Smooth muscle cell (in vitro differentiated cells): ENCODE results near the gene MAP4K2. TPM values are rescaled to one million over a fixed set of nuclear protein-coding genes. Genes with fewer than 3 reads are reported as not detected.

Experiments used
- DNase-seq: peaks from one replicate; lab custom pipeline; 2025; ENCODE audit not compliant: unreplicated experiment; lab: John Stamatoyannopoulos, UW
- H2AFZ ChIP-seq: fragments of 200-600 bp; sonication (generic); 2 replicates; pipeline ENCODE4 v1.6.0; 2016; ENCODE audit warnings: antibody characterized with exemption, low read depth, mild to moderate bottlenecking
- H3F3A ChIP-seq: fragments of 200-600 bp; sonication (generic); 2 replicates; pipeline ENCODE4 v1.6.0; 2017; ENCODE audit warnings: antibody characterized with exemption, low read depth
- H3K27ac ChIP-seq: fragments of 200-600 bp; sonication (generic); 2 replicates; pipeline ENCODE4 v1.5.1; 2016; ENCODE audit warnings: low read depth, mild to moderate bottlenecking
- H3K27me3 ChIP-seq: fragments of 200-600 bp; sonication (generic); 2 replicates; pipeline ENCODE4 v1.6.1; 2016; ENCODE audit warnings: low read depth, mild to moderate bottlenecking
- H3K36me3 ChIP-seq: fragments of 200-600 bp; sonication (generic); 2 replicates; pipeline ENCODE4 v1.5.1; 2016; ENCODE audit warnings: low read depth
- H3K4me1 ChIP-seq: fragments of 200-600 bp; sonication (generic); 2 replicates; pipeline ENCODE4 v1.5.1; 2016; ENCODE audit warnings: low read depth
- H3K4me2 ChIP-seq: fragments of 200-600 bp; sonication (generic); 2 replicates; pipeline ENCODE4 v1.6.0; 2016; ENCODE audit warnings: mild to moderate bottlenecking
- H3K4me3 ChIP-seq: fragments of 200-600 bp; sonication (generic); 2 replicates; pipeline ENCODE4 v1.5.1; 2016; ENCODE audit warnings: mild to moderate bottlenecking
- H3K79me2 ChIP-seq: fragments of 200-600 bp; sonication (generic); 2 replicates; pipeline ENCODE4 v1.6.0; 2016; ENCODE audit warnings: low read depth, mild to moderate bottlenecking
- H3K9ac ChIP-seq: fragments of 200-600 bp; sonication (generic); 2 replicates; pipeline ENCODE4 v1.6.0; 2016; ENCODE audit warnings: low read depth
- H3K9me3 ChIP-seq: fragments of 200-600 bp; sonication (generic); replicated peaks from 2 replicates; pipeline ENCODE4 v1.5.1; 2016; ENCODE audit warnings: low read depth
- H4K20me1 ChIP-seq: fragments of 200-600 bp; sonication (generic); 2 replicates; pipeline ENCODE4 v1.6.0; 2016; ENCODE audit warnings: low read depth
- CTCF ChIP-seq: fragments of 200-600 bp; sonication (generic); IDR thresholded peaks from 2 replicates; pipeline ENCODE4 v1.5.1; 2017; ENCODE audit warnings: borderline replicate concordance, mild to moderate bottlenecking, antibody characterized with exemption; ENCODE audit not compliant: insufficient read depth, poor library complexity, severe bottlenecking
- WGBS: methylation state at CpG from one replicate; pipeline ENCODE4 v1.1.7; 2016; ENCODE audit warnings: low lambda C conversion rate; 5-methylcytosine and 5-hydroxymethylcytosine counted together
- polyA plus RNA-seq: library from polyadenylated mRNA; unstranded; fragments of >200 nt; fragmentation: Nextera tagmentation; extraction: Ambion mirVana; gene quantifications from 2 replicates; pipeline ENCODE4 v1.2.1, GENCODE V29; 2016
- total RNA-seq: library from RNA; depleted of rRNA; stranded (reverse); fragments of >200 nt; gene quantifications from 2 replicates; pipeline ENCODE4 v1.2.3, GENCODE V29; 2014

The MAP4K2 gene
- total and polyA plus RNA-seq, 2 experiments from 2014 or later: 23.6 to 28.9 TPM

DNA sequence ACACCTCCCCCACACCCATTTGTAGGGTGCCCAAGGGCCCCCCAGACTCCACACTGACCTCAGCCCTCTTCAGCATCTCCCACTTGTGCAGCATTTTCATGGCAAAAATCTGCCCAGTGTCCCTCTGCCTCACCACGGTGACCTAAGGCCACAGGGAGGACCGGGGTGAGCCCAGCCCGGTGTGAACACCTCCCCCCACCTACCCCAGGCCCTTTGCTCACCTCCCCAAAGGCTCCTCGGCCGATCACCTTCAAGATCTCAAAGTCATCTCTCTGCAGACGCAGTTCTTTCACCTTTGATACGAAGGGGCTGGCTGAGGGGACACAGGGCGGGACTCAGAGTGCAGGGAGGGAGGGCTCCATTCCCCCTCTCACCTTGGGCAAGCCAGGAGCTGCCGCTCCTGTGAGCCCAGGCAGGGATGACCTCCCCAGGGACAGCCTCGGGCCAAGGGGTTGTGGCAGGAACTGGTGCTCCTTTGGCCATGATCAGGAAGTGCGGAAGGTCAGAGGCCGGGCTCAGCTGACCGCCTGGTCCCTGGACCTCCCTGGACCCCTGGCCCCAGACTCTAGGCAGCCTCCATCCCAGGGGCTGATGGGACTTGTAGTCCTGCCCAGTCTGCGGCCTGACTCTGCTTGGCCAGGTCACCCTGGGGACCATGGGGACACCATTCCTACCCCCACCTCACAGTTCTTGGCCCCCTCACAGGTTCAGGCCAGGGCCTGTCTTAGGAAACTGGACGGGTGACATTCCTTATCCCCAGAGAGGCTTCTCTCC, 38.8 kb upstream of the MAP4K2 start:
- Histone ChIP-seq H4K20me1 (no peaks in the 10 kb centered on the region), H3K27me3 (no peaks in the 10 kb centered on the region), H3K4me2 (peak overlapping the region; percentile 84), H3K79me2 (no peaks in the 10 kb centered on the region), H3K36me3 (no peaks in the 10 kb centered on the region), H3K9me3 (no peaks in the 10 kb centered on the region), H3K27ac (peak overlapping the region; percentile 87), H3F3A (peaks cover 13% of the 10 kb centered on the region), H2AFZ (no peak overlapping the region), H3K4me1 (peaks cover 12% of the 10 kb centered on the region), H3K4me3 (no peak overlapping the region), H3K9ac (peak overlapping the region; percentile 80)
- whole genome bisulfite sequencing: 83% methylated on average over 15 of the region's 15 CpGs
- no peak for TF ChIP-seq CTCF
- no peak for DNase-seq

DNA sequence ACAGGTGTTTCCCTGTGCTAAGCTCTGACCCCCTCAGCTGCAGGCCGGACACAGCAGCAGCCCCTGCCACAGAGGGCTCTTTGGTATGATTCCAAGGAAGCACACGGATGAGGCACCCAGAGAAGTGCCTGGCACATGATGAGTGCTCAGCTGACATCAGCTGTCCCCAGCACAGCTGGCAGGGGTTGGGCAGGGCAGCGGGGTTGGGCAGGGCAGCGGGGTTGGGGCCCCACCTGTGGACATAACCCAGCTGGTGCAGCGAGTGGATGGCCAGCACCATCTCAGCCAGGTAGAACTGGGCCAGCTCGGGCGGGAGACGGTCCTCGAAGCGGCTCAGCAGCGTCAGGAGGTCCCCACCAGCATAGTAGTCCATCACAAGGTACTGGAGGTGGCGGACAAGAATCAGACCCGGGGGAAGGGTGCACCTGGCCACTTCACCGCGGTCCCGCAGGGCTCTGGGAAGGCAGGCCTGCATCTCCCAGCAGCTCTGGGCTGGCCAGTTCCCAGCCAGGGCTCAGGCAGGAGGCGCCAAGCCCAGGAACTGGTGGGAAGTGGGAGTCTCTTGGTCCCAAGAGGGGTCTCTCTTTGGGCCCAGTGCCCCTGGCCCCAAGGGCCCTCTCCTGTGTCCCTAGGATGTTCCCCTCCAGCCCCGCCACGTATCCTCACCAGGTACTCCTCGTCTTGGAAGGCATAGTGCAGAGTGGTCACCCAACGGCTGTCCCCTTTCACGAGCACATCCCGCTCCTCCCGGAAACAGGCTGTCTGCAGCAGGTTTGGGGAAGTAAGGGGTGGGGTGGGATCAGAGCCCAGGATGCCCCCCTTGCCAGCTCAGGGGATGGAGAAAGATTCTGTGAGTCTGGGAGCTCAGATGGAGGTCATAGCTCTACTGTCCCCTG, 37.1 kb upstream of the MAP4K2 start:
- Histone ChIP-seq H3K79me2 (no peaks in the 10 kb centered on the region), H3K4me2 (no peak overlapping the region), H3K4me1 (peaks cover 12% of the 10 kb centered on the region), H3K4me3 (no peak overlapping the region), H3K36me3 (no peaks in the 10 kb centered on the region), H2AFZ (no peak overlapping the region), H4K20me1 (no peaks in the 10 kb centered on the region), H3K27me3 (no peaks in the 10 kb centered on the region), H3K9ac (no peak overlapping the region), H3K9me3 (no peaks in the 10 kb centered on the region), H3K27ac (no peak overlapping the region), H3F3A (no peaks in the 10 kb centered on the region)
- DNase-seq: no peak
- 95% methylated on average over 24 of the region's 24 CpGs for WGBS
- TF ChIP-seq CTCF: no peak

DNA sequence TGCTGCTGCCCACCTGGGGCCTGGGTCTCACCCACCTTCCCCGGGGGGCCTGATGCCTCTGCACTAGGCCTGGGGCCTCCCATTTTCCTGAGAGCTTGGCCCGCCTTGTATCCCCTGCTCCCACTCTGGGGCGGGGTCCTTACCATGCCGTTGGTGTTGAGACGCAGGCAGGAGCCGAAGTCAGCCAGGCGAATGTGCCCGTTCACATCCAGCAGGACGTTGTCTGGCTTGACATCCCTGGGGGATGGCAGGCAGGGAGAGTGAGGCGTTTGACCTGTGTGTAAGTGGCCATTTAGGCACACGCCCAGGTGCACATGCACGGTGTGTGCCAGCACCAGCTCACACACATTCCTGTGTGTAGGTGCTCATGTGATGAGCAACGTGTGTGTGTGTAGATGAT, 36.3 kb upstream of the MAP4K2 start:
- Histone ChIP-seq H3K27ac (no peak overlapping the region), H3K9ac (no peak overlapping the region), H2AFZ (no peak overlapping the region), H3K9me3 (no peaks in the 10 kb centered on the region), H3K79me2 (no peaks in the 10 kb centered on the region), H3K27me3 (no peaks in the 10 kb centered on the region), H3K36me3 (no peaks in the 10 kb centered on the region), H3K4me3 (no peak overlapping the region), H4K20me1 (no peaks in the 10 kb centered on the region), H3F3A (no peaks in the 10 kb centered on the region), H3K4me1 (peaks cover 12% of the 10 kb centered on the region), H3K4me2 (no peak overlapping the region)
- no peak for DNase-seq
- TF ChIP-seq CTCF: no peak
- 94% methylated on average over 13 of the region's 13 CpGs for WGBS
